Measurements from ENCODE around the gene PSKH1. TPM values are rescaled to one million over a fixed set of nuclear protein-coding genes. Genes with fewer than 3 reads are reported as not detected.
A peak's percentile ranks its signal among the peaks of the same experiment; 100 is the strongest.

PSKH1 gene
- total RNA-seq, 2 experiments from 2014 or later = 10.0 to 11.7 TPM

GRCh38 chr16:67869653-67870052, 23.4 kb upstream of the PSKH1 start:
- Mint-ChIP-seq H3K27ac (no peak overlapping the region), H3K36me3 (peaks cover 20% of the 10 kb centered on the region), H3K4me1 (ENCODE audit: low read depth) (peaks cover 18% of the 10 kb centered on the region), H3K27me3 (no peaks in the 10 kb centered on the region), H3K4me3 (no peak overlapping the region), H3K9me3 (no peaks in the 10 kb centered on the region)
- intact Hi-C loops (cut with micrococcal nuclease) = loop anchor here (5.0 kb wide), 3 partner anchors 37 to 197 kb away; no protein-coding TSS in a partner anchor
- POLR2A ChIA-PET = no interaction called here
- CTCF ChIA-PET = interaction anchor here (0.8 to 3.5 kb wide), 3 partner anchors 14 to 53 kb away, joined by 3 to 18 read pairs (median 5); partner anchors contain the start of gene NRN1L
- no peak for DNase-seq

GRCh38 chr16:67871256-67871655, 21.8 kb upstream of the PSKH1 start:
- ChIA-PET CTCF (interaction anchor here (0.7 to 1.8 kb wide), 3 partner anchors 12 to 350 kb away, joined by 3 to 8 read pairs (median 3); no protein-coding TSS in a partner anchor), POLR2A (interaction anchor here (0.9 to 1.2 kb wide), 2 partner anchors 25 to 64 kb away, joined by 3 to 4 read pairs; partner anchors contain the start of gene NUTF2)
- Mint-ChIP-seq H3K36me3 (peaks cover 14% of the 10 kb centered on the region), H3K27ac (peak overlapping the region; percentile 18), H3K27me3 (no peaks in the 10 kb centered on the region), H3K4me3 (no peak overlapping the region), H3K9me3 (no peaks in the 10 kb centered on the region), H3K4me1 (ENCODE audit: low read depth) (peaks cover 28% of the 10 kb centered on the region)
- intact Hi-C loops (cut with micrococcal nuclease) = loop anchor here (5.0 kb wide), 3 partner anchors 39 to 199 kb away; no protein-coding TSS in a partner anchor
- no peak for DNase-seq

- no peaks in the 10 kb centered on the region for H3K27me3 Mint-ChIP-seq
- ChIA-PET CTCF (interaction anchor here (0.7 to 1.8 kb wide), 3 partner anchors 12 to 351 kb away, joined by 3 to 8 read pairs (median 3); no protein-coding TSS in a partner anchor), POLR2A (interaction anchor here (0.9 kb wide), 1 partner anchor 26 kb away, joined by 4 read pairs; the partner anchor contains the start of gene NUTF2)
- DNase-seq = no peak
- peak overlapping the region; percentile 88 for H3K27ac Mint-ChIP-seq
- peak overlapping the region; percentile 95 for H3K4me3 Mint-ChIP-seq
- H3K4me1 Mint-ChIP-seq (ENCODE audit: low read depth) = peaks cover 28% of the 10 kb centered on the region
- intact Hi-C loops (cut with micrococcal nuclease) = loop anchor here (2.0 to 5.0 kb wide), 4 partner anchors 25 to 200 kb away; partner anchors contain the start of genes CENPT and NUTF2
- peaks cover 16% of the 10 kb centered on the region for H3K36me3 Mint-ChIP-seq
- no peaks in the 10 kb centered on the region for H3K9me3 Mint-ChIP-seq
These were observed 20.9 kb upstream of the PSKH1 start for GRCh38 chr16:67872131-67872630.

GRCh38 chr16:67872631-67873434, 20.2 kb upstream of the PSKH1 start, which contains the start of gene EDC4:
EDC4 (plus strand) TSS chr16:67873052; CDS start chr16:67873262, 210 bp downstream.
- POLR2A ChIA-PET = interaction anchor here (0.8 to 1.3 kb wide), 5 partner anchors 25 to 66 kb away, joined by 3 to 4 read pairs (median 4); partner anchors contain the start of genes CENPT, NUTF2 and TSNAXIP1
- CTCF ChIA-PET = interaction anchor here (0.9 to 3.7 kb wide), 7 partner anchors 11 to 391 kb away, joined by 3 to 20 read pairs (median 3); no protein-coding TSS in a partner anchor
- no peaks in the 10 kb centered on the region for H3K27me3 Mint-ChIP-seq
- intact Hi-C loops (cut with micrococcal nuclease) = loop anchor here (2.0 to 5.0 kb wide), 4 partner anchors 26 to 201 kb away; partner anchors contain the start of genes CENPT and NUTF2
- peak; percentile 93 for DNase-seq
- no peaks in the 10 kb centered on the region for H3K9me3 Mint-ChIP-seq
- H3K36me3 Mint-ChIP-seq = peaks cover 21% of the 10 kb centered on the region
- peaks cover 28% of the 10 kb centered on the region for H3K4me1 Mint-ChIP-seq (ENCODE audit: low read depth)
- peak within 1 kb of the TSS; percentile 95 for H3K4me3 Mint-ChIP-seq
- H3K27ac Mint-ChIP-seq = peak within 1 kb of the TSS; percentile 88

- Mint-ChIP-seq H3K4me1 (ENCODE audit: low read depth) (peaks cover 28% of the 10 kb centered on the region), H3K27me3 (no peaks in the 10 kb centered on the region), H3K9me3 (no peaks in the 10 kb centered on the region), H3K27ac (peak overlapping the region; percentile 88), H3K36me3 (peaks cover 24% of the 10 kb centered on the region), H3K4me3 (peak overlapping the region; percentile 95)
- ChIA-PET CTCF (interaction anchor here (0.6 to 3.7 kb wide), 10 partner anchors 8 to 392 kb away, joined by 3 to 20 read pairs (median 3); no protein-coding TSS in a partner anchor), POLR2A (interaction anchor here (0.8 to 1.3 kb wide), 5 partner anchors 26 to 67 kb away, joined by 3 to 4 read pairs (median 4); partner anchors contain the start of genes CENPT, NUTF2 and TSNAXIP1)
- DNase-seq = peak; percentile 51
- intact Hi-C loops (cut with micrococcal nuclease) = loop anchor here (2.0 to 5.0 kb wide), 5 partner anchors 27 to 201 kb away; partner anchors contain the start of genes CENPT and NUTF2
These were observed 19.4 kb upstream of the PSKH1 start for GRCh38 chr16:67873435-67874370.

GRCh38 chr16:67874372-67874771, 18.7 kb upstream of the PSKH1 start:
- H3K9me3 Mint-ChIP-seq = no peaks in the 10 kb centered on the region
- ChIA-PET CTCF (interaction anchor here (0.8 to 3.7 kb wide), 5 partner anchors 9 to 61 kb away, joined by 3 to 20 read pairs (median 4); no protein-coding TSS in a partner anchor), POLR2A (interaction anchor here (1.1 kb wide), 1 partner anchor 28 kb away, joined by 4 read pairs; the partner anchor contains the start of gene NUTF2)
- DNase-seq = no peak
- peak overlapping the region; percentile 95 for H3K4me3 Mint-ChIP-seq
- no peaks in the 10 kb centered on the region for H3K27me3 Mint-ChIP-seq
- H3K4me1 Mint-ChIP-seq (ENCODE audit: low read depth) = peaks cover 28% of the 10 kb centered on the region
- intact Hi-C loops (cut with micrococcal nuclease) = loop anchor here (2.0 to 5.0 kb wide), 4 partner anchors 42 to 202 kb away; no protein-coding TSS in a partner anchor
- peaks cover 25% of the 10 kb centered on the region for H3K36me3 Mint-ChIP-seq
- H3K27ac Mint-ChIP-seq = peak overlapping the region; percentile 88

- POLR2A ChIA-PET = no interaction called here
- DNase-seq = no peak
- CTCF ChIA-PET = interaction anchor here (1.4 kb wide), 1 partner anchor 164 kb away, joined by 3 read pairs; no protein-coding TSS in a partner anchor
- no peaks in the 10 kb centered on the region for H3K27me3 Mint-ChIP-seq
- H3K4me1 Mint-ChIP-seq (ENCODE audit: low read depth) = peaks cover 28% of the 10 kb centered on the region
- H3K27ac Mint-ChIP-seq = no peak overlapping the region
- intact Hi-C loops (cut with micrococcal nuclease) = no loop called here
- H3K36me3 Mint-ChIP-seq = peaks cover 26% of the 10 kb centered on the region
- H3K4me3 Mint-ChIP-seq = no peak overlapping the region
- no peaks in the 10 kb centered on the region for H3K9me3 Mint-ChIP-seq
These were observed 16.0 kb upstream of the PSKH1 start for GRCh38 chr16:67877064-67877463.

- no peak overlapping the region for H3K27ac Mint-ChIP-seq
- POLR2A ChIA-PET = no interaction called here
- CTCF ChIA-PET = interaction anchor here (0.5 to 1.6 kb wide), 3 partner anchors 9 to 358 kb away, joined by 3 to 4 read pairs (median 3); no protein-coding TSS in a partner anchor
- H3K4me3 Mint-ChIP-seq = no peak overlapping the region
- peaks cover 21% of the 10 kb centered on the region for H3K4me1 Mint-ChIP-seq (ENCODE audit: low read depth)
- H3K36me3 Mint-ChIP-seq = peaks cover 29% of the 10 kb centered on the region
- no peak for DNase-seq
- no peaks in the 10 kb centered on the region for H3K27me3 Mint-ChIP-seq
- intact Hi-C loops (cut with micrococcal nuclease) = no loop called here
- H3K9me3 Mint-ChIP-seq = no peaks in the 10 kb centered on the region
These were observed 14.8 kb upstream of the PSKH1 start for GRCh38 chr16:67878232-67878631.

GRCh38 chr16:67878846-67879245, 14.2 kb upstream of the PSKH1 start:
- Mint-ChIP-seq H3K4me3 (no peak overlapping the region), H3K36me3 (peaks cover 35% of the 10 kb centered on the region), H3K4me1 (ENCODE audit: low read depth) (peaks cover 19% of the 10 kb centered on the region), H3K9me3 (no peaks in the 10 kb centered on the region), H3K27ac (no peak overlapping the region), H3K27me3 (no peaks in the 10 kb centered on the region)
- intact Hi-C loops (cut with micrococcal nuclease) = no loop called here
- CTCF ChIA-PET = interaction anchor here (0.7 to 1.6 kb wide), 3 partner anchors 8 to 27 kb away, joined by 3 to 4 read pairs (median 3); no protein-coding TSS in a partner anchor
- POLR2A ChIA-PET = no interaction called here
- DNase-seq = no peak

- POLR2A ChIA-PET = no interaction called here
These were observed 13.6 kb upstream of the PSKH1 start for GRCh38 chr16:67879462-67879861.

More at GRCh38 chr16:67879462-67879861, 13.6 kb upstream of the PSKH1 start:
- H3K4me3 Mint-ChIP-seq = no peak overlapping the region
- CTCF ChIA-PET = interaction anchor here (1.0 to 1.7 kb wide), 2 partner anchors 28 to 161 kb away, joined by 3 read pairs; no protein-coding TSS in a partner anchor
- H3K27ac Mint-ChIP-seq = no peak overlapping the region
- no peaks in the 10 kb centered on the region for H3K9me3 Mint-ChIP-seq
- no peaks in the 10 kb centered on the region for H3K27me3 Mint-ChIP-seq
- H3K36me3 Mint-ChIP-seq = peaks cover 36% of the 10 kb centered on the region
- H3K4me1 Mint-ChIP-seq (ENCODE audit: low read depth) = peaks cover 13% of the 10 kb centered on the region
- intact Hi-C loops (cut with micrococcal nuclease) = no loop called here
- DNase-seq = no peak

Measured in activated CD4-positive, alpha-beta memory T cell treated with anti-CD3 and anti-CD28 coated beads for 36 hours (primary cell).